Hematopoietic multipotent progenitor cell treated with erythropoietin and hydrocortisone succinate and interleukin-3 and kit ligand, for 17 days (in vitro differentiated cells): Measurements from ENCODE around the gene PPP6R3.
A peak's percentile ranks its signal among the peaks of the same experiment; 100 is the strongest.
"Not testable (repeated sequence)": the region's sequence is repeated elsewhere in the genome, so short reads cannot be mapped to it uniquely, and the experiment has no call there.

Experiments
- DNase-seq: peaks from one replicate; pipeline ENCODE4 v3.0.0-alpha.2; 2015; ENCODE audit warnings: low spot score

PPP6R3 gene

GRCh38 chr11:68609761-68610160 lies 149.2 kb downstream of the PPP6R3 start:
- DNase-seq = no peak

GRCh38 chr11:68610452-68611116 lies 150.0 kb downstream of the PPP6R3 start:
- DNase-seq = no peak

- DNase-seq = no peak
These were observed 155.1 kb downstream of the PPP6R3 start for GRCh38 chr11:68615657-68616056.

- DNase-seq = no peak
These were observed 157.6 kb downstream of the PPP6R3 start for GRCh38 chr11:68617925-68618809.

GRCh38 chr11:68621826-68622225 lies 161.3 kb downstream of the PPP6R3 start:
- DNase-seq = no peak

- DNase-seq = not testable (repeated sequence)
These were observed 163.2 kb downstream of the PPP6R3 start for GRCh38 chr11:68623706-68624105.

GRCh38 chr11:68625069-68625468 lies 164.5 kb downstream of the PPP6R3 start:
- not testable (repeated sequence) for DNase-seq

- not testable (repeated sequence) for DNase-seq
These were observed 165.7 kb downstream of the PPP6R3 start for GRCh38 chr11:68626236-68626635.

- not testable (repeated sequence) for DNase-seq
These were observed 168.3 kb downstream of the PPP6R3 start for GRCh38 chr11:68628837-68629236.

GRCh38 chr11:68632375-68632774 lies 171.8 kb downstream of the PPP6R3 start:
- DNase-seq = not testable (repeated sequence)

GRCh38 chr11:68632802-68633201 lies 172.2 kb downstream of the PPP6R3 start:
- DNase-seq = peak; percentile 57

GRCh38 chr11:68634606-68635005 lies 174.1 kb downstream of the PPP6R3 start:
- not testable (repeated sequence) for DNase-seq

GRCh38 chr11:68635172-68635571 lies 174.6 kb downstream of the PPP6R3 start:
- DNase-seq = not testable (repeated sequence)

- DNase-seq = not testable (repeated sequence)
These were observed 175.3 kb downstream of the PPP6R3 start for GRCh38 chr11:68635883-68636282.

GRCh38 chr11:68639322-68639721 lies 178.8 kb downstream of the PPP6R3 start:
- DNase-seq = not testable (repeated sequence)

GRCh38 chr11:68641880-68642279 lies 181.3 kb downstream of the PPP6R3 start:
- no peak for DNase-seq

GRCh38 chr11:68643585-68643984 lies 183.0 kb downstream of the PPP6R3 start:
- no peak for DNase-seq

GRCh38 chr11:68646832-68647231 lies 186.3 kb downstream of the PPP6R3 start:
- no peak for DNase-seq

GRCh38 chr11:68649851-68650555 lies 189.5 kb downstream of the PPP6R3 start:
- no peak for DNase-seq

GRCh38 chr11:68650801-68651200 lies 190.2 kb downstream of the PPP6R3 start:
- no peak for DNase-seq

GRCh38 chr11:68651208-68651984 lies 190.8 kb downstream of the PPP6R3 start:
- no peak for DNase-seq
